Suprapubic skin (tissue), 4 donors: Measurements from ENCODE around the gene PLXDC1. TPM values are rescaled to one million over a fixed set of nuclear protein-coding genes. Genes with fewer than 3 reads are reported as not detected.
"Not testable (repeated sequence)": the region's sequence is repeated elsewhere in the genome, so short reads cannot be mapped to it uniquely, and the experiment has no call there.

Experiments
- DNase-seq, 2 donors: peaks; one replicate each; pipeline ENCODE4 v3.0.0-alpha.2; 2019; ENCODE audit warnings: low spot score in 2 of 2
- H3K27ac ChIP-seq: fragments of 200-600 bp; sonication (generic); one replicate; pipeline ENCODE4 v1.5.1; 2019
- H3K27me3 ChIP-seq: fragments of 200-600 bp; sonication (generic); one replicate; pipeline ENCODE4 v1.5.1; 2019
- H3K36me3 ChIP-seq: fragments of 200-600 bp; sonication (generic); one replicate; pipeline ENCODE4 v1.5.1; 2019
- H3K4me1 ChIP-seq: fragments of 200-600 bp; sonication (generic); one replicate; pipeline ENCODE4 v1.5.1; 2019
- H3K4me3 ChIP-seq: fragments of 200-600 bp; sonication (generic); one replicate; pipeline ENCODE4 v1.5.1; 2019; ENCODE audit warnings: mild to moderate bottlenecking
- H3K9me3 ChIP-seq: fragments of 200-600 bp; sonication (generic); one replicate; pipeline ENCODE4 v1.5.1; 2019
- EP300 ChIP-seq: sonication (generic); formaldehyde crosslinking; IDR thresholded peaks from one replicate; pipeline ENCODE4 v1.6.1; 2017; ENCODE audit warnings: antibody characterized with exemption
- POLR2A ChIP-seq, 2 donors: fragments of 450-650 bp; IDR thresholded peaks; one replicate each; pipeline ENCODE4 v1.6.1; 2017; ENCODE audit warnings: antibody characterized with exemption in 2 of 2, mild to moderate bottlenecking in 2 of 2, moderate library complexity in 2 of 2
- POLR2AphosphoS5 ChIP-seq, 3 donors: sonication (generic); formaldehyde crosslinking; IDR thresholded peaks; one replicate each; pipeline ENCODE4 v1.6.1; 2017; ENCODE audit warnings: antibody characterized with exemption in 3 of 3
- WGBS: methylation state at CpG from one replicate; pipeline ENCODE4 v1.1.5; 2018; 5-methylcytosine and 5-hydroxymethylcytosine counted together
- total RNA-seq, 4 donors: library from RNA; depleted of rRNA; stranded (reverse); fragments of >200 nt; gene quantifications; one replicate each; pipeline ENCODE4 v1.1.0, GENCODE V29; 2016
- TF ChIP-seq, protein P1 (sequence below), 2 donors: fragments of 200-600 bp in 1 of 2; fragments of 450-650 bp in 1 of 2; sonication (generic) in 1 of 2; IDR thresholded peaks; one replicate each; pipeline ENCODE4 v1.5.1; 2016 to 2019; ENCODE audit warnings: antibody characterized with exemption in 2 of 2, mild to moderate bottlenecking in 1 of 2, moderate library complexity in 1 of 2

The PLXDC1 gene
- total RNA-seq, 4 donors from 2014 or later, result 5.3 to 14.1 (median 6.3) TPM

DNA sequence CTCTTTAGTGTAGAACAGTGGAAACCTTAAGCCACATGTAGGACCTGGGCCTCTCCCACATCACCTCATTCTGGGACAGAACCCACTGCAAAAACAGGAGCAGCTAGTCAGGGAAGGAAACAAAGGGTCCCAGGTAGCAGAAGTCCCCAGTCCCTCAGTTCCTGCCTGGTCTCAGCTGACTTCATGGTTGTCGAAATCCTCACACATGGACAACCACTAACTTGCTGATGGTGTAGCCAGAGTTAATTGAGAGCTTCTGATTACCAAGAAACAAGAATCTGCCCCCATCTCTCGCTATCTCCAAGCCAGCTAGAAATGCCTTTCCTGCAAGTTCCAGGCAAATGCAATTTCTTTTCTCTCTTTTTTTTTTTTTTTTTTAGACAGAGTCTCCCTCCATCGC, 18.1 kb upstream of the PLXDC1 start:
- Histone ChIP-seq H3K27me3 (no peaks in the 10 kb centered on the region), H3K9me3 (no peaks in the 10 kb centered on the region), H3K4me1 (peaks cover 28% of the 10 kb centered on the region), H3K27ac (no peak overlapping the region), H3K4me3 (no peak overlapping the region), H3K36me3 (no peaks in the 10 kb centered on the region)
- 82% methylated on average over 3 of the region's 3 CpGs for WGBS
- TF ChIP-seq POLR2AphosphoS5 (IDR thresholded peaks at IDR 0.05), result no peak
- TF ChIP-seq, protein P1, sequence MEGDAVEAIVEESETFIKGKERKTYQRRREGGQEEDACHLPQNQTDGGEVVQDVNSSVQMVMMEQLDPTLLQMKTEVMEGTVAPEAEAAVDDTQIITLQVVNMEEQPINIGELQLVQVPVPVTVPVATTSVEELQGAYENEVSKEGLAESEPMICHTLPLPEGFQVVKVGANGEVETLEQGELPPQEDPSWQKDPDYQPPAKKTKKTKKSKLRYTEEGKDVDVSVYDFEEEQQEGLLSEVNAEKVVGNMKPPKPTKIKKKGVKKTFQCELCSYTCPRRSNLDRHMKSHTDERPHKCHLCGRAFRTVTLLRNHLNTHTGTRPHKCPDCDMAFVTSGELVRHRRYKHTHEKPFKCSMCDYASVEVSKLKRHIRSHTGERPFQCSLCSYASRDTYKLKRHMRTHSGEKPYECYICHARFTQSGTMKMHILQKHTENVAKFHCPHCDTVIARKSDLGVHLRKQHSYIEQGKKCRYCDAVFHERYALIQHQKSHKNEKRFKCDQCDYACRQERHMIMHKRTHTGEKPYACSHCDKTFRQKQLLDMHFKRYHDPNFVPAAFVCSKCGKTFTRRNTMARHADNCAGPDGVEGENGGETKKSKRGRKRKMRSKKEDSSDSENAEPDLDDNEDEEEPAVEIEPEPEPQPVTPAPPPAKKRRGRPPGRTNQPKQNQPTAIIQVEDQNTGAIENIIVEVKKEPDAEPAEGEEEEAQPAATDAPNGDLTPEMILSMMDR (IDR thresholded peaks at IDR 0.05), result no peak
- TF ChIP-seq POLR2A (IDR thresholded peaks at IDR 0.05), result no peak
- no peak for TF ChIP-seq EP300
- DNase-seq, result no peak

DNA sequence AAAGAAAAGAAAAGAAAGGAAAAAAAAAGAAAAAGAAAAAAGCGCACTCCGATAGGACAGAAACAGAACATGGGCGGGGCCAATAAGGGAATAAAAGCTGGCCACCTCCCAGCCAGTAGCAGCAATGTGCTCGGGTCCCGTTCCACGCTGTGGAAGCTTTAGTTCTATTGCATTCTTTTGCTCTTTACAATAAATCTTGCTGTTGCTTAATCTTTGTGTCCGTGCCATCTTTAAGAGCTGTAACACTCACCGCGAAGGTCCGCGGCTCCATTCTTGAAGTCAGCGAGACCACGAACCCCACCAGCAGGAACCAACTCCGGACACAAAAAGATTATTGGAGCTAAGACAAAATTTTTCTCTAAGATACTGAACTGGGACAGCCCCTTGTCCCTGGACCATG, 17.7 kb upstream of the PLXDC1 start:
- Histone ChIP-seq H3K27me3 (no peaks in the 10 kb centered on the region), H3K9me3 (no peaks in the 10 kb centered on the region), H3K4me1 (peaks cover 33% of the 10 kb centered on the region), H3K27ac (no peak overlapping the region), H3K4me3 (no peak overlapping the region), H3K36me3 (no peaks in the 10 kb centered on the region)
- TF ChIP-seq POLR2AphosphoS5 (IDR thresholded peaks at IDR 0.05), result no peak
- no peak for TF ChIP-seq EP300
- TF ChIP-seq, protein P1 (IDR thresholded peaks at IDR 0.05), result no peak
- no peak for TF ChIP-seq POLR2A (IDR thresholded peaks at IDR 0.05)
- no peak for DNase-seq
- 77% methylated on average over 14 of the region's 14 CpGs for WGBS

DNA sequence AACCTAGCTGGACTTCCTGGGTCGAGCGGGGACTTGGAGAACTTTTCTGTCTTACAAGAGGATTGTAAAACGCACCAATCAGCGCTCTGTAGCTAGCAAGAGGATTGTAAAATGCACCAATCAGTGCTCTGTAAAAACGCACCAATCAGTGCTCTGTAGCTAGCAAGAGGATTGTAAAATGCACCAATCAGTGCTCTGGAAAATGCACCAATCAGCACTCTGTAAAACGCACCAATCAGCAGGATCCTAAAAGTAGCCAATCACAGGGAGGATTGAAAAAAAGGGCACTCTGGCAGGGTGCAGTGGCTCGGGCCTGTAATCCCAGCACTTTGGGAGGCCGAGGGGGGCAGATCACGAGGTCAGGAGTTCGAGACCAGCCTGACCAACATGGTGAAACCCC, 17.1 kb upstream of the PLXDC1 start:
- whole genome bisulfite sequencing, result 97% methylated on average over 10 of the region's 10 CpGs

DNA sequence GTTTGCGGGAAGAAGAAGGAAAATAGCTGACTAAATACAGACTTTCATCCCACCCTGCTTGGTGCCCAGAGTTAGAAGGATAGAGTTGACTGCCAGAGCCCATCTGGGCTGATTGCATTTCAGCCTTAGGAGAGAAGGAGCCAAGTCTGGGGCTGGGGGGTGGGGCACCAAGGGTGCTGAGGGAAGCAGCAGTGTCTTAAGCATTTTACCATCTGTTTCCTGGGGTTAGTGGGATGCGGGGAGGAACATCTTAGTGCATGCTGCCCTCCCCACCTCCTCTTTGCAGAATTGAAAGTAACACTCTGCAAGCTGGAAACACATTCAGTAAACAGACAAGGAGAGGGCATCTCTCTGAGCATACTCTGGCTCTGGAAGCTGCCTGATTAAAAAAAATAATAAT, 16.0 kb upstream of the PLXDC1 start:
- H3K9me3 ChIP-seq, result no peaks in the 10 kb centered on the region
- DNase-seq, result no peak
- no peak for TF ChIP-seq POLR2AphosphoS5 (IDR thresholded peaks at IDR 0.05)
- TF ChIP-seq, protein P1 (IDR thresholded peaks at IDR 0.05), result no peak
- TF ChIP-seq EP300, result no peak
- TF ChIP-seq POLR2A (IDR thresholded peaks at IDR 0.05), result no peak
- H3K36me3 ChIP-seq, result no peaks in the 10 kb centered on the region
- H3K27me3 ChIP-seq, result no peaks in the 10 kb centered on the region
- WGBS, result 49% methylated on average over 2 of the region's 2 CpGs
- no peak overlapping the region for H3K4me3 ChIP-seq
- no peak overlapping the region for H3K27ac ChIP-seq
- peaks cover 35% of the 10 kb centered on the region for H3K4me1 ChIP-seq

More for the DNA sequence above, 17.1 kb upstream of the PLXDC1 start:
- not testable (repeated sequence) for H3K27me3 ChIP-seq, H3K4me3 ChIP-seq, H3K9me3 ChIP-seq, DNase-seq, H3K27ac ChIP-seq, H3K36me3 ChIP-seq
- H3K4me1 ChIP-seq, result peaks cover 35% of the 10 kb centered on the region

DNA sequence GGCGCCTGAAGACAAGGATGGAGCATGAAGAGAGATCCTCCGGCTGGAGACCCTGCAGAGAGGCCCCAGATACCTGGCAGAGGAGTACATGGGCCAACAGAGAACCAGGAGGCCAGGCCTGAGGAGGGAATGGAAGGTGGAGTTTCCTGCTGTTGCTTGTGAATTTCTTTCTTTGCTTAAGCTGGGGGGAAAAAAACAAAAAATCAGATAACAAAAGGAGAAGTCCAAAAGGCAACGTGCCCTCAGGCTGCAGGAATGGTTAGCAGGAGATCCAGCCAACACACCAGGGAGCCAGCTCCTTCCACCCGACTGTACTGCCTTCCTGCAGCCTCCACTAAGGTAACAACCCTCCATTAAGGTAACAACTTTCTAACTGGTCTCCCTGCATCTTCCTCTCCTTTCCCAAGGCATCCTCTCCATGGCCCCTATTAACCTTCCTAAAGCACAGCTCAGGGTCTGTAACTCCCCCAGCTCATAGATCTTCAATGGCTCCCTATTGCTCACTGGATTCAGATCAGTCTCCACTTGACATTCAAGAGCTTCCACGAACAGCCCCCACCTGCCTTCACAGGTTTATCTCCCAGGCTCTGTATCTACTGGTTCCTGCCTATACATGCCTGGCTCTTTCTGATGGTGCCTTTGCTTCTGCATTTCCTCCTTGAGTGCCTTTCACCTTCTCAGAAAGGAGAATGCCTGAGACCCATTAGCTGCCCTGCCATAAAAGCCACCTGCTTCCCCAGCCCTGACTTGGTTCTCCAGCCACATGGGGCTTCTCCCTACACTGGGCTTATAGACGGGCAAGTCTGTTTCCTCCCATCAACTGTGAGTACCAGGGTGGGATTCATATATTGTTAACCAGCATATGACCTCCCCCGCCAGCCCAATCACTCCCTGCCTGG, 15.2 kb upstream of the PLXDC1 start:
- Histone ChIP-seq H3K9me3 (no peaks in the 10 kb centered on the region), H3K27me3 (no peaks in the 10 kb centered on the region), H3K36me3 (no peaks in the 10 kb centered on the region), H3K4me3 (no peak overlapping the region), H3K4me1 (peaks cover 35% of the 10 kb centered on the region), H3K27ac (no peak overlapping the region)
- WGBS, result 64% methylated on average over 7 of the region's 7 CpGs
- TF ChIP-seq POLR2A (IDR thresholded peaks at IDR 0.05) (no peak), EP300 (no peak), POLR2AphosphoS5 (IDR thresholded peaks at IDR 0.05) (no peak)
- TF ChIP-seq, protein P1 (IDR thresholded peaks at IDR 0.05), result no peak
- DNase-seq, result no peak
